Colon (tissue), 2 donors: ENCODE measurements around the gene MAN1A1.
"Not testable (repeated sequence)": the region's sequence is repeated elsewhere in the genome, so short reads cannot be mapped to it uniquely, and the experiment has no call there.

ENCODE experiments used
- FAIRE-seq: peaks from 2 replicates; lab custom pipeline; 2012; peaks lifted over from hg19 to GRCh38; lab: Jason Lieb, UNC
- donor health status: control.
- donor health status: control.

MAN1A1 gene

GRCh38 chr6:119170447-119171087 is 179.0 kb downstream of the MAN1A1 start:
- FAIRE-seq: no peak

- no peak for FAIRE-seq
Measured at GRCh38 chr6:119170103-119170446, 179.5 kb downstream of the MAN1A1 start.

GRCh38 chr6:119169355-119169754 is 180.2 kb downstream of the MAN1A1 start:
- not testable (repeated sequence) for FAIRE-seq

GRCh38 chr6:119166024-119166784 is 183.4 kb downstream of the MAN1A1 start:
- no peak for FAIRE-seq

GRCh38 chr6:119163006-119163405 is 186.6 kb downstream of the MAN1A1 start:
- no peak for FAIRE-seq

GRCh38 chr6:119162134-119162775 is 187.3 kb downstream of the MAN1A1 start:
- no peak for FAIRE-seq

DNA sequence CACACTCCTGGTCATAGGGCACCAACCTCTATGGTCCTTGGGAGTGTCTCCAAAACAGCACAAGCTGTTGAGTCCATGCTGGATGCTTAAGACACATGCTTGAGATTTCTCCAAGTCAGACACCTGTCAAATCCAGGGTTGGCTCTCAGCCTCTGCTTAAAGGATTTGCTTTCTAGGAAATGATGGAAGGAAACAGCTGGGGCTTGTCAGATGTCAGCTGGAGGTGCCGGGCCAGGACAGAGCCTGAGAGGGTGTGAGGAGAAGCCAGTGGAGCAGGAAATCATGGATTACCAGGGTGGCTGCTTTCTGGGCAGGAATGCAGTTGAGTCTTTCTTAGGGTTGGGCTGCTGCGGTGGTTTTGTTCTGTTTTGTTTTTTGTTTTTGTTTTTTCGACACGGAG is 188.1 kb downstream of the MAN1A1 start:
- FAIRE-seq: no peak

- FAIRE-seq: no peak
Measured at GRCh38 chr6:119160911-119161310, 188.7 kb downstream of the MAN1A1 start.

DNA sequence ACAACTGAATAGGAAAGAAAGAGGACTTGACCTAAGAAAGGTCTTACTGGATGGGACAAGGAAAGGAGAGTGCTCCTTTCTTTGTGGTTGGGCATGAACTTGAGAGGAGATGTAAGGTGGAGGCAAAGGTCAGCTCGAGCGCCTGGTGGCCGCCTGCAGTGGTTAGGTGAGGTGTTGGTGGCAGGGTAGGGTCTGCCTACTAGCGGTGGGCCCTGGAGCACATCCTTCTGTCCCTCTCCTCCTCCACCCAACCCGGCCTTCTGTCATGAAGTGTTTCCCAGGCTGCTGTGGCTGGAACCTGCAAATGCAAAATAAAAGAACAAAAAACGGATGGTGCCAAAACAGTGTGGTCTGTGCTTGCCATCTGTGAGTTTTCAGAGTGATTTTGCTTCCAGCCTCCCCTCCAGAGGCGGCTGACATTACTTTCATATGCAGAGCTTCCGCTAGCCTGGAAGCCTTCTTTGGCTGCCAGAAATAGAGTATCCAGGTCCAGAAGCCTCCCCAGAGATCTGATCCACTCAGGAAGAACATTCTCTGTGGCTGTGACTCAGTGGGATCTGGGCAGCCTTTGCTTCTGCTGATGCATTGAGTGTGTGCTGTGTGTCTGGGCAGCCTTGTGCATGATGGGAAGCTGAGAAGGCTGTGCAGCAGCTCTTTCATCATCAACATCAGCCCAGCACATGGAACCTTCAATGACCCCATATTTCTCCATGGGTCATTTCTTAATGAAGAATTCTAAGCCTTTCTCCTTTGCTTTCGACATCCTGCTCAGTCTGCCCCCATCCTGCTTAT is 191.3 kb downstream of the MAN1A1 start:
- FAIRE-seq: no peak

GRCh38 chr6:119157506-119157815 is 192.1 kb downstream of the MAN1A1 start:
- no peak for FAIRE-seq

DNA sequence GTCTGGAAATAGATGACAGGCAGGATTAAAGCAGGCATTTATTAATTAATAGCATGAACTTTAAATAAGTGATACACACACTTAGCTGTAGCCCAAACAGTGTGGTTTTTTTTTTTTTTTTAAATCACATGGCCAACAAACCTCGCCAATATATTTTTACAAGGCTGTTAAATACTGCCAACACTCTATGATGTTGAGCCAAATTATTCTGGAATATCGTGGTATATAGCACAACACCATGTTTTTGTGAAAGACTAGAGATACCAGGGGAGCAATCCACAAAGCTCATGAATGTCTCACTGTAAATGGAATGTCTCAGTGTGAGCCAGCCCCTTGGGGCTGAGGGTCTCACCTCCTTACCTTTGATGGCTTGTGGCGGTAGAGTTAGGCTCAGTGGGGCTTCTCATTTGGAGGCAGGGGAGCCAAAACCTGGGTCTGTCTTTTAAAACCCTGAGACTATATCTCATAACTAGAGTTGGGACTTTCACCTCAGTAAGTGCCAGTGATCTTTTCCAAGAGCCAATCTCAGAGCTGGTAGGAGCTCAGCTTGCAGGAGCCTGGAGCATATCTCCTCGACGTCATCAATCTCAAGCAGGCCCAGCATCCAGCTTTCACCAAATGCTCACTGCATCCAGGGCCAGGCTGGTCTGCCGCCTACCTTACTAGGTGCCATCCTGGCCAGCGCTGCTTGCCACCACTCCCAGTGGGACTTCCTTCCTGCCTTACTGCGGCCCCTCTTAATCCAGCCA is 192.6 kb downstream of the MAN1A1 start:
- FAIRE-seq: no peak

DNA sequence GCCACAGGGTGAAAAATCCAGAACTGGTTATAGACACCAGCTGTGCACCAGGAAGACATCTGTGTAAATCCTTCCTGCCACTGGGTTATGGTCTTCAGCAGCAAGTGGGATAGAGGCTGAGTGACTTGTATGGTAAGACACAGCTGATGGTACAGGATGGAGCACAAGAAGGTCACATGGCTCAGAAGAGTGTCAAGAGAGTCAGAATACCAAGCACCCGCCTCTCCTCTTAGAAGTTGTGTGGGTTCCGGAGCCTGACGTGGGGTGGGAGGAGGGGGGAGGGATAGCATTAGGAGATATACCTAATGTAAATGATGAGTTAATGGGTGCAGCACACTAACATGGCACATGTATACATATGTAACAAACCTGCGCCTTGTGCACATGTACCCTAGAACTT is 193.5 kb downstream of the MAN1A1 start:
- not testable (repeated sequence) for FAIRE-seq

DNA sequence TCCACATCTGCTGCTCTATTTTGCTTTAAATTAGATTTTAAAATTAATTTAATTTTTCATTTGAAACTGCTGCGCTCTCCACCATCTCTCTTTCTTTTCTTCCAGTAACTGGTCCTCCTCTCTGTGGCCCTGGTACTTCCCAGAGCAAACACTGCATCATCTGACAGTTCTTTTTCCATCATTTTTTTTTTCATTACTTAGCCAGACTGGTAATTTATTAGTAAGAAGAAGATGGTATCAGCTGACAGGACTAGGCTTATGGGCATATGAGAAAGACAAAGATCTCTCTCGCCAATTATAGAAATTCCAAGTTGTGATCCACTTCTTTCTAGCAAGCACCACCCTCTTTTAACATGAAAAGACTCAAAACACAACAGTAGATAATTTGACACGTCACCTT is 197.4 kb downstream of the MAN1A1 start:
- FAIRE-seq: no peak

DNA sequence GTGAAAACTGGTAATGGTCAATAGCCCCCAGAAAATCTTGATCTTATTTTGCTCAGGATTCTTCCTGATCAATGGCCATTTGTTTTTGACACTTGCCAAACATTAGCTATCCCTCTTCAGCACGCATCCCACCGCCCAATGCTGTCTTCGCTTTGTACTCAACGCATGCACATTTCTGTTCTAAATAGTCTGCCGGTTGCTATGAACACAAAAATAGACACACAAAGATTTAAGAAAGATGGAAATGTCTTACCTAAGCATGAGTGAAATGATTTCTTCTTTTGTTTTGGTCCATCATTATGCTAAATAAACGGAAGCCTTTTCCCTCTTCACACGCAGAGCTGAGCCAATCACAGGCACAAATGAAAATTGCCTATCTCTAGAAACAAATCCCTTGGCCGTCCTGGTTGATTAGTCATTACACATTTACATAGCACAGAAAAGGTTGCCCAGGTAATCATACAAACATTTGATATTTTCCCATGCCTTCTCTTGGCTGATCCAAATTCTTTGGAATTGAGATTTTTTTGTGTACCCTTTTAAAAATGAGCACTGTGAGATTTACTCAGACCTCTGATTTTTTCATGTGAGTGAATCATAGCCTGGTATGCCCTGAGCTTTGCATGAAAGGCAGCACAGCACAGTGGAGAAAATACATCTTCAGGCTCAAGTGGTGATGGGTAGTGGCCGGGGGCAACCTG is 200.6 kb downstream of the MAN1A1 start:
- FAIRE-seq: no peak

DNA sequence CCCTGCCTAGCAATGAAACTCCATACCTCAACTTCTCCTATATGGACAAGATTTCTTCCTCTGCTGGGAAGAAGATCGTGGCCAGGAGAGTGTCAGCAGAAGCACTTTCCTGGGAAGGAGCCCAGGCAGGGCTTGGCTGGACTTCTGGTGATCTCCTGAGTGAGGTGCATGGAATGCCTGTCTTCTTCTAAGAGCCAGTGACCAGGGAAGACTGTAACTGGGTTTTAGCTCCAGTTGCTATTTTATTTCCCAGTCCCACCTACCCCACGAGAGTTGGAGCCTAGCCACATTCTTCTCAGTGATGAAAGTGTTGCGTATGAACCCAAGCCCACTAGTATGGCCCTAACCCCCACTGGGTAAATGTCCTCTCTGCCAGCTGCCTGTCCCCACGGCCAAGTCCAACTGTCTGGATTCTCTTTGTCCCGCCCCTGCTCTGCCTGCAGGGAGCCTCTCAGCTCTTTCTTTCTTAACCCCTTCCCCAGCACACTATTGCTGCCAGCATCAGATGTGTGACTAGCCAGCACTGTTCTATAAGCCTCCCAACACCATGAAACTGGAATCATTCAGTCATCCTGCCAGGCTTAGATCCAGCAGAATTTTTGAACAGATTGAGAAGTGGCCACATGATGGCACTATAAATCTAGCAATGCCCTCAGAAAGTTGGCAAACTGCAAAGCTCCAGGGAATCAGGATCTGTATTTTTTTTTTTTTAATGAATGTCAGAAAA is 201.3 kb downstream of the MAN1A1 start:
- FAIRE-seq: no peak

DNA sequence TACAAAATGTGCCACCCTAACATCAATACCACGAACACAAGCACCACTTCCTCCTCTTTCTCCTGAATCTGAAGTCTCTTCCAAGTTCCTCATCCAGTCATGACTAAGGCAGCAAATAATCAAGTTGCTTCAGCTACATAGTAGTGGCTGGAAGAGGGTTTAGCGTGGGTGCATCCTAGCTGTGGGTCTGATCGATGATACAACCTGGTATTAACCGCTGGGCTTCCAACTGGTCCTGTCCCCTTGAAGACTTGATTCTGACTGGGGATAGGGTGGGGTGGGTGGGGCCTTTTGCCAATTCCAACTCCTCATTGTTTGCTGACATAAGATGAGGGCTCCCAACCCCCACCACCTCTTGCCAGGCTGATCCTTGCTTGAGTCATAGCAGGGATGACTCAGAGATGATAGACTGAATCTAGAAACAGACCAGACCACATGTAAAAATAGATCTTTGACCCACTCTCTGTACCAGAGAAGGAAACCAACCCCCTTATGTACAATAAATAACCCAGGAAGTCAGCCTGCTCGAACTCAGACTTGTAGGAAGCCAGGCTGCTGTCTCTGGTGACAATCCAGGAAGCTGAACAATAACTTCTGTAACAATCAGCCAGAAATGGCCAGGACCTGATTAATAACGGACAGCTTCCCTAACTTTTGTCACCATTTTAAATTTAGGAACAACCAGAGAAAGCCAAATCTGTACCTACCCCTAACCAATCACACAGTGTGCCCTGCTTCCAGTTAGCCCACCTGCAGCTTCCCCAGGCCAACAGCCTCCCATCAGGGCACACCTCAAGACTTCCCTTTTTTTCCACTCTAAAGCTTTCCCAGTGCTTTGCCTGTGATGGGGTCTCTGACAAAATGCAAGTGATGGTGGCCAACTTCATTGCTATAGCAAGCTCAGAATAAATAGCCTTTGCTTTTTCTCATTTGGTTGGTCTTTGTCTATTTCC is 202.2 kb downstream of the MAN1A1 start:
- no peak for FAIRE-seq

DNA sequence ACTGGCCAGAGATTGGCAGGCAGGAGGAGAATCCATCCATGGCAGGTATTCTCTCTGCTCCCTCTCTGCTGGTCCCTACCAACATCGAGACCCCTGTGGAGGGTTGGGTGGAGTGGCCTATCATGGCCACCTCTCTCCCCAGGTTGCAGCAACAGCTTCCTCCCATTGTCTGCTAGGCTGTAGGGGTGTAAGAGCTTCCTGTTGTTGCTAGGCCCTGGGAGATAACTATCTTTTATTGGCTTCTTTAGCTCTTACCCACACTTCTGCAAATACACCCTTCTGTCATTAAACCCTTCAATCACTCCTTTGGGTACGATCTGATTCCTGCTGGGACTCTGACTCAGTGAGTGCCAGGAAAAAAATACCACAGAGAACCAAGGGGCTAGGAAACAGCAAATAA is 204.4 kb downstream of the MAN1A1 start:
- FAIRE-seq: no peak

DNA sequence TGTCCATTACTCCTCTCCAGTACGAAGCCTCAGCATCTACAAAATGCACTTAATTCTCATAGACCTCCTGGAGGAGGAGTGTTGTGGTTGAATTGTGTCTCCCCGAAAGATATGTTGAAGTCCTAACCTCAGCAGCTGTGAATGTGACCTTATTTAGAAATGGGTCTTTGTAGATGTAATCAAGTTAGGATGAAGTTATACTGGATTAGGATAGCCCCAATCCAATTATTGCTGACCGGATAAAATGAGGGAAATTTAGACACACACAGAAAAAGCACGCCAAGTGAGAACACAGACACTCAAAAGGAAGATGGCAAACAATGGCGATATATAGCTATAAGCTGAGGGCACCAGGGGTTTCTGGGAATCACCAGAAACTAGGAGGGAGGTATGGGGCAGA is 206.9 kb downstream of the MAN1A1 start:
- FAIRE-seq: no peak

DNA sequence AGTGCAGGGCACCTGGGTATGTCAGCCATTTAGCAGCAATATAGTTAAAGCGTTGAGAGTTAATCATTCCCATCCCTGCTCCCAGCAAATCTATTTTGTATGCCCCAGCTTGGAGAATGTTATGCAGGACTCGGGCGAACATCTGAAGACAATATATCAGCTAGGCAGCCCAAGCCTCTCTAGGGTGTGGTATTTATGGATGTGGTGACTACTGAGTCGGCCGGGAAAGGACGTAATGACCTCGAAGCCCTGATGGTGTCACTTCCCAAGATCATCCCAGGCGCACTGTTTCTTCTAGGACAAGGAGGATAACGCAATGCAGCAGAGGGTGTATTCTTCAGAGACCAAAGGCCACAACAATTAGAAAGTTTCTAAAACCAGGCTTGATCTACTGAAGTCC is 207.5 kb downstream of the MAN1A1 start:
- no peak for FAIRE-seq
